ENCODE measurements around the gene MACROD2. TPM values are rescaled to one million over a fixed set of nuclear protein-coding genes. Genes with fewer than 3 reads are reported as not detected.

MACROD2 gene
- polyA plus RNA-seq, 1 donor (not counting 4 experiments of a cell fraction or from before 2014, with no cell fraction given) = 0.71 TPM

DNA sequence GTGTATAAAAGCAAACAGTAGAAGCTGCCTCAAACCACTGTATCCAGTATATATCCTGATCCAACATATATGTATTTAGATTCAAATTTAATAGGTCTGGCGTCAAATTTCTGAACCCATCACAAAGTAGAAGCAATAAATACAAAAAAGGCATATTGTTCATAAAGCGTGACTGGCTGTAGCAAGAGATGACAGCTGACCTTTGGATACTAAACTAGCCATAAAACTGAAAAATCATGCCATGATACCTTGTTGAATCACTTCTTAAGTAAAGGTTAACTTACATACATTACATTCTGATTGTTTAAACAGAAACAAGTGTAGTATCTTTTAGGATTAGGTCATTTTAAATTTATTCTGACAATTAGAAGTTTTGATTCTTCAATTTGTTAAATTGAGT lies 714.1 kb downstream of the MACROD2 start:
- TF ChIP-seq CTCF (optimal IDR thresholded peaks at IDR 0.05 in 1 of 3, IDR thresholded peaks at IDR 0.05 in 1 of 3, conservative IDR thresholded peaks at IDR 0.05 in 1 of 3; ENCODE audit: extremely low read depth in 1 of 3, insufficient read depth in 2 of 3, low read length in 3 of 3) (no peak), EZH2 (IDR thresholded peaks at IDR 0.05; ENCODE audit: low read length) (no peak)
- peak; percentile 32 for FAIRE-seq
- no peak for DNase-seq (ENCODE audit: low read depth, low spot score)
- Histone ChIP-seq H3K36me3 (ENCODE audit: control insufficient read depth in 2 of 2, extremely low read depth in 1 of 2, insufficient read depth in 2 of 2, low read length in 2 of 2) (no peaks in the 10 kb centered on the region), H3K79me2 (ENCODE audit: control insufficient read depth, insufficient read depth, low read length) (no peaks in the 10 kb centered on the region), H3K9me3 (ENCODE audit: control insufficient read depth, low read depth, low read length) (no peaks in the 10 kb centered on the region), H3K9me1 (ENCODE audit: control insufficient read depth, extremely low read depth, insufficient read depth, low read length) (no peaks in the 10 kb centered on the region), H4K20me1 (ENCODE audit: control insufficient read depth, extremely low read depth, insufficient read depth, low read length) (no peaks in the 10 kb centered on the region), H3K27me3 (ENCODE audit: control insufficient read depth, extremely low read depth, insufficient read depth, low read length) (no peaks in the 10 kb centered on the region), H3K9ac (ENCODE audit: control insufficient read depth, extremely low read depth, insufficient read depth, low read length) (no peak overlapping the region), H3K27ac (ENCODE audit: control insufficient read depth, insufficient read depth, low read length) (no peak overlapping the region), H3K4me3 (ENCODE audit: control insufficient read depth in 2 of 3, extremely low read depth in 1 of 3, insufficient read depth in 2 of 3, low read depth in 1 of 3, low read length in 3 of 3) (no peak overlapping the region), H3K4me1 (ENCODE audit: control insufficient read depth, extremely low read depth, insufficient read depth, low read length) (peaks cover 36% of the 10 kb centered on the region), H3K4me2 (ENCODE audit: control insufficient read depth, extremely low read depth, insufficient read depth, low read depth, low read length) (no peak overlapping the region), H2AFZ (ENCODE audit: control insufficient read depth, low read length) (no peak overlapping the region)
- dilution Hi-C loops (cut with MboI; ENCODE audit: extremely low pct_ligation_motif_present, low sequenced_read_pairs) = loop anchor here (25.0 kb wide), 1 partner anchor 372 kb away; the partner anchor contains the start of gene FLRT3

DNA sequence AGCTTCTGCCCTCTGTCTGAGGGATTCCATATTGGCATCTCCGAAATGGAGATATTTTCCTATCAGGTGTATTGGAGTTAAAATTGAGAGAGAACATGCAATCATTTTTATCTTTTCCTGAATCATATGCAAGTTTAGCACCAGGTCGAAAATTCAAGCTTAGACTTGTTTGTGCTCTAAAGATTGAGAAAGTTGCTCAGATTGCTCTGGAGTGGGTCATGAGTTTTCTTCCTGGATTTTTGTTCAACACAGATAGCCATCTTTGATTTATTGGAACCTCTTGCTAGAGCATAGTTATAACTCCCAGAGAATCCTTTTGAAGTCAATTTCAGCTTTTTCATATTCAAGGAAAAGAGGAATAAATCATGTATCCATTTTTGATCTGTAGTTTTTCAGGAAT lies 715.6 kb downstream of the MACROD2 start:
- Histone ChIP-seq H3K79me2 (ENCODE audit: control insufficient read depth, insufficient read depth, low read length) (no peaks in the 10 kb centered on the region), H3K4me1 (ENCODE audit: control insufficient read depth, extremely low read depth, insufficient read depth, low read length) (peaks cover 33% of the 10 kb centered on the region), H4K20me1 (ENCODE audit: control insufficient read depth, extremely low read depth, insufficient read depth, low read length) (no peaks in the 10 kb centered on the region), H3K27ac (ENCODE audit: control insufficient read depth, insufficient read depth, low read length) (peak overlapping the region; percentile 82), H2AFZ (ENCODE audit: control insufficient read depth, low read length) (peak overlapping the region; percentile 63), H3K36me3 (ENCODE audit: control insufficient read depth in 2 of 2, extremely low read depth in 1 of 2, insufficient read depth in 2 of 2, low read length in 2 of 2) (no peaks in the 10 kb centered on the region), H3K9ac (ENCODE audit: control insufficient read depth, extremely low read depth, insufficient read depth, low read length) (no peak overlapping the region), H3K9me1 (ENCODE audit: control insufficient read depth, extremely low read depth, insufficient read depth, low read length) (no peaks in the 10 kb centered on the region), H3K27me3 (ENCODE audit: control insufficient read depth, extremely low read depth, insufficient read depth, low read length) (no peaks in the 10 kb centered on the region), H3K4me2 (ENCODE audit: control insufficient read depth, extremely low read depth, insufficient read depth, low read depth, low read length) (peak overlapping the region; percentile 49), H3K9me3 (ENCODE audit: control insufficient read depth, low read depth, low read length) (no peaks in the 10 kb centered on the region), H3K4me3 (ENCODE audit: control insufficient read depth in 2 of 3, extremely low read depth in 1 of 3, insufficient read depth in 2 of 3, low read depth in 1 of 3, low read length in 3 of 3) (no peak overlapping the region)
- dilution Hi-C loops (cut with MboI; ENCODE audit: extremely low pct_ligation_motif_present, low sequenced_read_pairs) = loop anchor here (25.0 kb wide), 1 partner anchor 374 kb away; the partner anchor contains the start of gene FLRT3
- DNase-seq (ENCODE audit: low read depth, low spot score) (peak; percentile 41), FAIRE-seq (peak; percentile 82)
- no peak for TF ChIP-seq CTCF (optimal IDR thresholded peaks at IDR 0.05 in 1 of 3, IDR thresholded peaks at IDR 0.05 in 1 of 3, conservative IDR thresholded peaks at IDR 0.05 in 1 of 3; ENCODE audit: extremely low read depth in 1 of 3, insufficient read depth in 2 of 3, low read length in 3 of 3)
- no peak for TF ChIP-seq EZH2 (IDR thresholded peaks at IDR 0.05; ENCODE audit: low read length)
